Measurements from ENCODE around the gene ATG9A. TPM values are rescaled to one million over a fixed set of nuclear protein-coding genes. Genes with fewer than 3 reads are reported as not detected.
"Not testable (repeated sequence)": the region's sequence is repeated elsewhere in the genome, so short reads cannot be mapped to it uniquely, and the experiment has no call there.

ATG9A gene
- total and polyA plus RNA-seq, 7 experiments from 2014 or later, result 14.0 to 66.0 (median 53.5) TPM

- Mint-ChIP-seq H3K4me3 (no peak overlapping the region), H3K27me3 (peaks cover 0 to 9% (median 0%) of the 10 kb centered on the region in 5 donors), H3K4me1 (peaks cover 0 to 3% (median 0%) of the 10 kb centered on the region in 7 donors), H3K9me3 (no peaks in the 10 kb centered on the region), H3K36me3 (no peaks in the 10 kb centered on the region), H3K27ac (peak overlapping the region in 1 of 9 donors; percentile 8)
- ChIA-PET POLR2A (interaction anchor here (1.8 kb wide), 1 partner anchor 12 kb away, joined by 6 read pairs; no protein-coding TSS in a partner anchor), CTCF (no interaction called here)
- no peaks in the 10 kb centered on the region for H3K9me3 ChIP-seq (ENCODE audit: control insufficient read depth in 2 of 3, low read length in 3 of 3)
- intact Hi-C loops (cut with micrococcal nuclease), result no loop called here
- no peaks in the 10 kb centered on the region for H3K36me3 ChIP-seq (ENCODE audit: control insufficient read depth in 2 of 3, insufficient read depth in 3 of 3, low read length in 3 of 3)
- H3K27ac ChIP-seq (ENCODE audit: low read depth, low read length), result no peak overlapping the region
- ATAC-seq (no peak), DNase-seq (no peak)
- no peak overlapping the region for H3K4me3 ChIP-seq (ENCODE audit: low read length)
- no peaks in the 10 kb centered on the region for H3K27me3 ChIP-seq (ENCODE audit: control insufficient read depth in 2 of 2, insufficient read depth in 2 of 2, low read length in 2 of 2)
- no peaks in the 10 kb centered on the region for H3K4me1 ChIP-seq (ENCODE audit: control insufficient read depth in 2 of 2, insufficient read depth in 2 of 2, low read length in 2 of 2)
Measured at GRCh38 chr2:219266886-219267285, 37.5 kb upstream of the ATG9A start.

GRCh38 chr2:219266232-219266631 lies 36.8 kb upstream of the ATG9A start:
- Histone ChIP-seq H3K9me3 (ENCODE audit: control insufficient read depth in 2 of 3, low read length in 3 of 3) (no peaks in the 10 kb centered on the region), H3K27me3 (ENCODE audit: control insufficient read depth in 2 of 2, insufficient read depth in 2 of 2, low read length in 2 of 2) (no peaks in the 10 kb centered on the region), H3K4me3 (ENCODE audit: low read length) (no peak overlapping the region), H3K27ac (ENCODE audit: low read depth, low read length) (no peak overlapping the region), H3K4me1 (ENCODE audit: control insufficient read depth in 2 of 2, insufficient read depth in 2 of 2, low read length in 2 of 2) (no peaks in the 10 kb centered on the region), H3K36me3 (ENCODE audit: control insufficient read depth in 2 of 3, insufficient read depth in 3 of 3, low read length in 3 of 3) (no peaks in the 10 kb centered on the region)
- ChIA-PET POLR2A (interaction anchor here (1.0 to 1.8 kb wide), 3 partner anchors 12 to 39 kb away, joined by 4 to 6 read pairs (median 5); no protein-coding TSS in a partner anchor), CTCF (no interaction called here)
- Mint-ChIP-seq H3K27ac (no peak overlapping the region), H3K27me3 (peaks cover 0 to 13% (median 0%) of the 10 kb centered on the region in 5 donors), H3K9me3 (no peaks in the 10 kb centered on the region), H3K4me3 (no peak overlapping the region), H3K36me3 (no peaks in the 10 kb centered on the region), H3K4me1 (peaks cover 0 to 3% (median 0%) of the 10 kb centered on the region in 7 donors)
- DNase-seq (no peak), ATAC-seq (no peak)
- intact Hi-C loops (cut with micrococcal nuclease), result no loop called here

GRCh38 chr2:219261024-219261855 lies 31.8 kb upstream of the ATG9A start:
- no peak overlapping the region for H3K4me3 Mint-ChIP-seq
- POLR2A ChIA-PET, result interaction anchor here (0.9 to 1.9 kb wide), 5 partner anchors 8 to 86 kb away, joined by 3 to 12 read pairs (median 5); partner anchors contain the start of genes DNAJB2 and TUBA4B
- Histone ChIP-seq H3K27ac (ENCODE audit: low read depth, low read length) (no peak overlapping the region), H3K27me3 (ENCODE audit: control insufficient read depth in 2 of 2, insufficient read depth in 2 of 2, low read length in 2 of 2) (no peaks in the 10 kb centered on the region), H3K36me3 (ENCODE audit: control insufficient read depth in 2 of 3, insufficient read depth in 3 of 3, low read length in 3 of 3) (no peaks in the 10 kb centered on the region), H3K9me3 (ENCODE audit: control insufficient read depth in 2 of 3, low read length in 3 of 3) (no peaks in the 10 kb centered on the region), H3K4me3 (ENCODE audit: low read length) (no peak overlapping the region), H3K4me1 (ENCODE audit: control insufficient read depth in 2 of 2, insufficient read depth in 2 of 2, low read length in 2 of 2) (no peaks in the 10 kb centered on the region)
- ATAC-seq, result no peak
- no peaks in the 10 kb centered on the region for H3K36me3 Mint-ChIP-seq
- intact Hi-C loops (cut with micrococcal nuclease), result no loop called here
- CTCF ChIA-PET, result interaction anchor here (0.6 to 1.5 kb wide), 6 partner anchors 15 to 1199 kb away, joined by 3 to 4 read pairs (median 3); no protein-coding TSS in a partner anchor
- no peak for DNase-seq
- H3K27me3 Mint-ChIP-seq, result peaks cover 0 to 25% (median 0%) of the 10 kb centered on the region in 5 donors
- H3K4me1 Mint-ChIP-seq, result peaks cover 0 to 4% (median 2%) of the 10 kb centered on the region in 7 donors
- H3K9me3 Mint-ChIP-seq, result no peaks in the 10 kb centered on the region
- no peak overlapping the region for H3K27ac Mint-ChIP-seq

GRCh38 chr2:219258942-219259341 lies 29.5 kb upstream of the ATG9A start:
- H3K36me3 ChIP-seq (ENCODE audit: control insufficient read depth in 2 of 3, insufficient read depth in 3 of 3, low read length in 3 of 3); DNase-seq; H3K4me3 ChIP-seq (ENCODE audit: low read length); H3K4me1 ChIP-seq (ENCODE audit: control insufficient read depth in 2 of 2, insufficient read depth in 2 of 2, low read length in 2 of 2); H3K4me3 Mint-ChIP-seq; H3K36me3 Mint-ChIP-seq; H3K27ac ChIP-seq (ENCODE audit: low read depth, low read length); ATAC-seq; H3K27me3 ChIP-seq (ENCODE audit: control insufficient read depth in 2 of 2, insufficient read depth in 2 of 2, low read length in 2 of 2); H3K9me3 Mint-ChIP-seq; H3K27ac Mint-ChIP-seq; H3K9me3 ChIP-seq (ENCODE audit: control insufficient read depth in 2 of 3, low read length in 3 of 3): not testable (repeated sequence)
- POLR2A ChIA-PET, result interaction anchor here (1.1 to 1.9 kb wide), 3 partner anchors 10 to 31 kb away, joined by 3 to 7 read pairs (median 3); partner anchors contain the start of genes ANKZF1 and ATG9A
- peaks cover 0 to 25% (median 0%) of the 10 kb centered on the region in 5 donors for H3K27me3 Mint-ChIP-seq
- CTCF ChIA-PET, result interaction anchor here (1.1 to 1.5 kb wide), 2 partner anchors 14 to 36 kb away, joined by 3 to 5 read pairs; no protein-coding TSS in a partner anchor
- intact Hi-C loops (cut with micrococcal nuclease), result loop anchor here (10.0 kb wide), 2 partner anchors 694 to 974 kb away; partner anchors contain the start of genes CNOT9 (in 1 of the 2) and USP37 (in 1 of the 2)
- peaks cover 4 to 15% (median 11%) of the 10 kb centered on the region in 7 donors for H3K4me1 Mint-ChIP-seq

- intact Hi-C loops (cut with micrococcal nuclease), result loop anchor here (1.0 to 10.0 kb wide), 7 partner anchors 25 to 970 kb away; partner anchors contain the start of genes CNOT9 (in 1 of the 2), CTDSP1 (in 1 of the 2), DNAJB2 (in 1 of the 2) and USP37 (in 1 of the 2)
- peak overlapping the region; percentile 79 for H3K4me3 ChIP-seq (ENCODE audit: low read length)
- H3K4me3 Mint-ChIP-seq, result peak overlapping the region; percentile 82 to 99 (median 92)
- peak; percentile 55 for ATAC-seq
- peaks cover 5 to 32% (median 20%) of the 10 kb centered on the region in 5 donors for H3K36me3 Mint-ChIP-seq
- peaks cover 7 to 38% (median 17%) of the 10 kb centered on the region in 3 experiments for H3K36me3 ChIP-seq (ENCODE audit: control insufficient read depth in 2 of 3, insufficient read depth in 3 of 3, low read length in 3 of 3)
- ChIA-PET CTCF (interaction anchor here (0.6 to 4.1 kb wide), 9 partner anchors 9 to 96 kb away, joined by 3 to 21 read pairs (median 5); partner anchors contain the start of genes ANKZF1, ATG9A, DNAJB2 and GLB1L), POLR2A (interaction anchor here (0.6 to 14.3 kb wide), 16 partner anchors 8 to 368 kb away, joined by 3 to 575 read pairs (median 6); partner anchors contain the start of genes ABCB6, ANKZF1, ATG9A and CNPPD1)
- peak in 8 of 9 donors; percentile 45 to 81 (median 75) for DNase-seq
- H3K9me3 ChIP-seq (ENCODE audit: control insufficient read depth in 2 of 3, low read length in 3 of 3), result no peaks in the 10 kb centered on the region
- H3K27me3 Mint-ChIP-seq, result peaks cover 0 to 7% (median 0%) of the 10 kb centered on the region in 5 donors
- H3K27ac ChIP-seq (ENCODE audit: low read depth, low read length), result peak overlapping the region; percentile 95
- H3K4me1 ChIP-seq (ENCODE audit: control insufficient read depth in 2 of 2, insufficient read depth in 2 of 2, low read length in 2 of 2), result peaks cover 26 to 31% of the 10 kb centered on the region in 2 donors
- peaks cover 24 to 46% (median 39%) of the 10 kb centered on the region in 7 donors for H3K4me1 Mint-ChIP-seq
- H3K27me3 ChIP-seq (ENCODE audit: control insufficient read depth in 2 of 2, insufficient read depth in 2 of 2, low read length in 2 of 2), result no peaks in the 10 kb centered on the region
- peak overlapping the region; percentile 88 to 97 (median 94) for H3K27ac Mint-ChIP-seq
- H3K9me3 Mint-ChIP-seq, result peaks cover 0 to 6% (median 0%) of the 10 kb centered on the region in 11 donors
Measured at GRCh38 chr2:219254590-219255201, 25.3 kb upstream of the ATG9A start.

Measured in naive thymus-derived CD4-positive, alpha-beta T cell (primary cell).